CD4-positive, alpha-beta T cell (primary cell): ENCODE measurements around the gene SFT2D2. TPM values are rescaled to one million over a fixed set of nuclear protein-coding genes. Genes with fewer than 3 reads are reported as not detected.

Experiments used
- ATAC-seq: fragments of 200-7000 bp; cut with Tn5 transposase; one replicate; pipeline ENCODE4 v1.10.0; 2022; ENCODE audit warnings: mild to moderate bottlenecking; ENCODE audit not compliant: poor library complexity
- CTCF ChIA-PET: fragments of 350-600 bp; sonication (Branson Sonifier 250); formaldehyde crosslinking; loops from one replicate; lab custom pipeline; 2021; ENCODE audit warnings: antibody characterized with exemption, inconsistent platforms; lab: Charles Lee
- POLR2A ChIA-PET: fragments of 350-600 bp; sonication (Branson Sonifier 250); formaldehyde crosslinking; loops from one replicate; lab custom pipeline; 2021; ENCODE audit warnings: antibody characterized with exemption, inconsistent platforms; lab: Charles Lee
- DNase-seq, 14 experiments: peaks; one replicate each; pipeline ENCODE4 v3.0.0-alpha.2; 2013 to 2020; ENCODE audit warnings: mixed read lengths in 2 of 14
- H3K27ac ChIP-seq, 2 donors: one replicate each; pipeline versions ENCODE4 v1.5.1 to v1.7.0; 2013; ENCODE audit warnings: low read length in 2 of 2, low read depth in 1 of 2, mild to moderate bottlenecking in 1 of 2
- H3K27me3 ChIP-seq, 2 experiments: 1 replicate in 1 of 2; 2 replicates in 1 of 2; pipeline versions ENCODE4 v1.6.1 to v1.7.0; 2013; ENCODE audit warnings: low read length in 2 of 2, control low read depth in 1 of 2, mild to moderate bottlenecking in 1 of 2, moderate library complexity in 1 of 2; ENCODE audit not compliant: insufficient read depth in 2 of 2, control insufficient read depth in 1 of 2
- H3K36me3 ChIP-seq: one replicate; pipeline ENCODE4 v1.6.1; 2013; ENCODE audit warnings: low read length, control low read depth; ENCODE audit not compliant: insufficient read depth
- H3K4me1 ChIP-seq: one replicate; pipeline ENCODE4 v1.6.1; 2013; ENCODE audit warnings: low read length, control low read depth; ENCODE audit not compliant: insufficient read depth
- H3K4me3 ChIP-seq: one replicate; pipeline ENCODE4 v1.5.1; 2013; ENCODE audit warnings: mild to moderate bottlenecking, low read length, moderate library complexity
- H3K9me3 ChIP-seq, 2 experiments: 1 replicate in 1 of 2; 2 replicates in 1 of 2; pipeline versions ENCODE4 v1.6.1 to v1.7.0; 2013; ENCODE audit warnings: low read length in 2 of 2, mild to moderate bottlenecking in 2 of 2, control low read depth in 1 of 2, moderate library complexity in 1 of 2; ENCODE audit not compliant: control insufficient read depth in 1 of 2, insufficient read depth in 1 of 2
- H3K27ac Mint-ChIP-seq: one replicate; pipeline ENCODE4 v1.8.0; 2020; ENCODE audit warnings: mixed read lengths
- H3K27me3 Mint-ChIP-seq: one replicate; pipeline ENCODE4 v1.8.0; 2021; ENCODE audit warnings: mixed read lengths
- H3K36me3 Mint-ChIP-seq: one replicate; pipeline ENCODE4 v1.8.0; 2021; ENCODE audit warnings: low read depth, mixed read lengths
- H3K4me1 Mint-ChIP-seq: one replicate; pipeline ENCODE4 v1.8.0; 2021; ENCODE audit warnings: low read depth, mixed read lengths
- H3K4me3 Mint-ChIP-seq: one replicate; pipeline ENCODE4 v1.8.0; 2020; ENCODE audit warnings: mild to moderate bottlenecking, mixed read lengths
- H3K9me3 Mint-ChIP-seq: one replicate; pipeline ENCODE4 v1.8.0; 2020; ENCODE audit warnings: mixed read lengths
- intact Hi-C, 2 experiments: fragments of 100-400 bp; cut with DNase I in 1 of 2; cut with micrococcal nuclease in 1 of 2; formaldehyde crosslinking; loops; one replicate each; pipeline versions ENCODE4 v1.15.1 to v1.9.0; 2023 to 2025; cut with DNase I, micrococcal nuclease
- total RNA-seq, 174 experiments: library from RNA in 2 of 174; stranded (reverse) in 2 of 174; gene quantifications; one replicate each; pipeline ENCODE4 v1.2.3 and lab custom pipeline; 2021 to 2026
- TF ChIP-seq, protein P1 (sequence below): fragments of 200-600 bp; IDR thresholded peaks from one replicate; pipeline ENCODE4 v1.8.0; 2022; ENCODE audit warnings: antibody characterized with exemption, mild to moderate bottlenecking

Gene SFT2D2
- total RNA-seq, 2 experiments from 2014 or later: 47.0 to 51.7 TPM

DNA sequence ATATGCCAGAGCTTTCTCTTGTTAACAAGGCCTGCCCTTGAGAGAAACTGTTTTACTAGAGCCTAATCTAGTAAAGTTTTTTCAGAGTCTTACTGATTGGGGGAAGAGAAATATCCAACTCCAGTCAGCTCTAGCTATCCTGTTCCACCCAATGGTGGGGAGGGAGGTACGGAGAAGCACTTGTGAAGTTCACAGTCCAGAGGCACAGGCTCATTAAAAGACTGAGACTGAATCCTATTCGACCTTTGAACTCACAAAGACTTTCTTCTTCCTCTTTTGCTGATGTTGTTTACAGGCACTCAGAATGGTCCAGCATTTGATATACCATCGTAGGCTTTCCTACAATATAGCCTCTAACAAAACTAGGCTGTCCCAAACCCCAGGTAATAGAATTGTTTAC lies 15.5 kb upstream of the SFT2D2 start:
- H3K36me3 Mint-ChIP-seq: peaks cover 11% of the 10 kb centered on the region
- H3K9me3 Mint-ChIP-seq: peaks cover 8% of the 10 kb centered on the region
- Histone ChIP-seq H3K36me3 (no peaks in the 10 kb centered on the region), H3K4me1 (no peaks in the 10 kb centered on the region), H3K27ac (no peak overlapping the region), H3K4me3 (no peak overlapping the region), H3K9me3 (peaks cover 13 to 16% of the 10 kb centered on the region in 2 experiments), H3K27me3 (no peaks in the 10 kb centered on the region)
- intact Hi-C loops: no loop called here
- ChIA-PET CTCF (no interaction called here), POLR2A (no interaction called here)
- no peak overlapping the region for H3K4me3 Mint-ChIP-seq
- ATAC-seq (no peak), DNase-seq (no peak)
- TF ChIP-seq, protein P1, sequence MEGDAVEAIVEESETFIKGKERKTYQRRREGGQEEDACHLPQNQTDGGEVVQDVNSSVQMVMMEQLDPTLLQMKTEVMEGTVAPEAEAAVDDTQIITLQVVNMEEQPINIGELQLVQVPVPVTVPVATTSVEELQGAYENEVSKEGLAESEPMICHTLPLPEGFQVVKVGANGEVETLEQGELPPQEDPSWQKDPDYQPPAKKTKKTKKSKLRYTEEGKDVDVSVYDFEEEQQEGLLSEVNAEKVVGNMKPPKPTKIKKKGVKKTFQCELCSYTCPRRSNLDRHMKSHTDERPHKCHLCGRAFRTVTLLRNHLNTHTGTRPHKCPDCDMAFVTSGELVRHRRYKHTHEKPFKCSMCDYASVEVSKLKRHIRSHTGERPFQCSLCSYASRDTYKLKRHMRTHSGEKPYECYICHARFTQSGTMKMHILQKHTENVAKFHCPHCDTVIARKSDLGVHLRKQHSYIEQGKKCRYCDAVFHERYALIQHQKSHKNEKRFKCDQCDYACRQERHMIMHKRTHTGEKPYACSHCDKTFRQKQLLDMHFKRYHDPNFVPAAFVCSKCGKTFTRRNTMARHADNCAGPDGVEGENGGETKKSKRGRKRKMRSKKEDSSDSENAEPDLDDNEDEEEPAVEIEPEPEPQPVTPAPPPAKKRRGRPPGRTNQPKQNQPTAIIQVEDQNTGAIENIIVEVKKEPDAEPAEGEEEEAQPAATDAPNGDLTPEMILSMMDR: no peak
- H3K4me1 Mint-ChIP-seq: no peaks in the 10 kb centered on the region
- no peak overlapping the region for H3K27ac Mint-ChIP-seq
- no peaks in the 10 kb centered on the region for H3K27me3 Mint-ChIP-seq

DNA sequence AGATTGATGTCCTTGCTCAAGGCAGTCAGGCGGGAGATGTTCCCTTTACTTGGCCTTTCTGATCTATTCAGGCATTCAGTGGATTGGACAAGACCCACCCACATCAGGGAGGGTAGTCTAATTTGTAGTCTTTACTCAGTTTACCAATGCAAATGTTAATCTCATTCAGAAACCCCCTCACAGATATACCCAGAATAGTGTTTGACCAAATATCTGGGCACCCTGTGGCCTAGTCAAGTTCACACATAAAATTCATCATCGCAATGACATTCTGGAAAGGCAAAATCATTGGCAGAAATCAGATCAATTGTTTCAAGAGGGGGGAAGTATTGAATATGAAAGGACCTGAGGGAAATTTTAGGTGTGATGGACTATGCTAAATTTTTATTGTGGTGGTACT lies 12.5 kb upstream of the SFT2D2 start:
- Histone ChIP-seq H3K4me3 (no peak overlapping the region), H3K27me3 (no peaks in the 10 kb centered on the region), H3K36me3 (no peaks in the 10 kb centered on the region), H3K4me1 (no peaks in the 10 kb centered on the region), H3K9me3 (peaks cover 13% of the 10 kb centered on the region in 2 experiments), H3K27ac (no peak overlapping the region)
- ChIA-PET POLR2A (no interaction called here), CTCF (no interaction called here)
- Mint-ChIP-seq H3K9me3 (peaks cover 8% of the 10 kb centered on the region), H3K36me3 (peaks cover 4% of the 10 kb centered on the region), H3K27ac (no peak overlapping the region), H3K27me3 (no peaks in the 10 kb centered on the region), H3K4me1 (no peaks in the 10 kb centered on the region), H3K4me3 (no peak overlapping the region)
- intact Hi-C loops: no loop called here
- DNase-seq (no peak), ATAC-seq (no peak)
- TF ChIP-seq, protein P1: no peak

DNA sequence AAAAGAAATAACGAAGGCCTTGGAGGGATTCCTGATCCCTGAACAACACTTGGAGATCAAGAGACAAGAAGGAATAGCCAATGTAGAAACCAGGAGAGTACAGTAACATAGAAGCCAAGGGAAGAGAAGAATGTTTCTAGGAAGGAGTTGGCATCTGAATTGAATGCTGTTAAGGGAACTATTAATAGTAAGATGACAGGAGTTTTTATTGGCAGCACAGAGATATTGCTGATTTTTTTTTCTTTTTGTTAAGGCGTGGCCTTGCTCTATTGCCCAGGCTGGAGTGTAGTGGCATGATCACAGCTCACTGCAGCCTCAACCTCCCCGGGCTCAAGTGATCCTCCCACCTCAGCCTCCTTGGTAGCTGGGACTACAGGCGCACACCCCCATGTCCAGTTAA lies 9.6 kb upstream of the SFT2D2 start:
- intact Hi-C loops: no loop called here
- no peaks in the 10 kb centered on the region for H3K27me3 Mint-ChIP-seq
- TF ChIP-seq, protein P1: no peak
- DNase-seq (no peak), ATAC-seq (no peak)
- ChIA-PET POLR2A (no interaction called here), CTCF (interaction anchor here (0.6 kb wide), 1 partner anchor 9 kb away, joined by 3 read pairs; the partner anchor contains the start of gene SFT2D2)
- Histone ChIP-seq H3K4me1 (no peaks in the 10 kb centered on the region), H3K27me3 (no peaks in the 10 kb centered on the region), H3K27ac (no peak overlapping the region), H3K36me3 (no peaks in the 10 kb centered on the region), H3K9me3 (peaks cover 8 to 10% of the 10 kb centered on the region in 2 experiments), H3K4me3 (no peak overlapping the region)
- no peaks in the 10 kb centered on the region for H3K4me1 Mint-ChIP-seq
- H3K36me3 Mint-ChIP-seq: no peaks in the 10 kb centered on the region
- H3K9me3 Mint-ChIP-seq: peaks cover 8% of the 10 kb centered on the region
- no peak overlapping the region for H3K4me3 Mint-ChIP-seq
- H3K27ac Mint-ChIP-seq: no peak overlapping the region
